GM18861 (cell line): ENCODE measurements around the gene GALK1.

Experiments
- ATAC-seq: cut with Tn5 transposase; IDR thresholded peaks from one replicate; pipeline ENCODE4 v1.9.1; 2021; ENCODE audit not compliant: unreplicated experiment

The GALK1 gene

GRCh38 chr17:75751676-75752404 is 13.2 kb downstream of the GALK1 start:
- ATAC-seq: no peak

DNA sequence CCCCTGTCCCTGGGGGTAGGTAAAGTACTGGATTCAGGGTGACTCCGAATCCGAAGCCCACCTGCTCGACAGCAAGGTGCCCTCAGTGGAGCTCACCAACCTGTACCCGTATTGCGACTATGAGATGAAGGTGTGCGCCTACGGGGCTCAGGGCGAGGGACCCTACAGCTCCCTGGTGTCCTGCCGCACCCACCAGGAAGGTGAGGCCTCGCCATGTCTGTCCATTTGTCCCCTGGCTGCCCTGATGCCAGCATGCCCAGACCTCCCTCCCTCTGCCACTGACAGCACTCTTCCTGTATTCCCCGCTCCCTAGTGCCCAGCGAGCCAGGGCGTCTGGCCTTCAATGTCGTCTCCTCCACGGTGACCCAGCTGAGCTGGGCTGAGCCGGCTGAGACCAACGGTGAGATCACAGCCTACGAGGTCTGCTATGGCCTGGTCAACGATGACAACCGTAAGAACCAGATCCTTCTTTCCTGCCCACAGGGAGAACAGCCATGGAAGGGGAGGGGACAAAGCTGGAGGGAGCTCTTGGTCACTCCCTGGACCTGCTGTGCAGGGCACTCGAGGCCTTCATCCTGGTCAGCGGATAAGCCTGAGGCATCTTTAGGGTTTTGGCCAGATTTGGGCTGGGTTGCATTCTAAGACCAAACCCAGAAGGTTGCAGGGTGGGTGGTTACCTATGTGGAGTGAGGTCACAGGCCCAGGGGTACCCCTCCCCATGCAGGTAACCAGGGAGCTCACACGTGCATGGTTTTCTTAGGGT is 14.2 kb downstream of the GALK1 start:
- ATAC-seq: no peak

DNA sequence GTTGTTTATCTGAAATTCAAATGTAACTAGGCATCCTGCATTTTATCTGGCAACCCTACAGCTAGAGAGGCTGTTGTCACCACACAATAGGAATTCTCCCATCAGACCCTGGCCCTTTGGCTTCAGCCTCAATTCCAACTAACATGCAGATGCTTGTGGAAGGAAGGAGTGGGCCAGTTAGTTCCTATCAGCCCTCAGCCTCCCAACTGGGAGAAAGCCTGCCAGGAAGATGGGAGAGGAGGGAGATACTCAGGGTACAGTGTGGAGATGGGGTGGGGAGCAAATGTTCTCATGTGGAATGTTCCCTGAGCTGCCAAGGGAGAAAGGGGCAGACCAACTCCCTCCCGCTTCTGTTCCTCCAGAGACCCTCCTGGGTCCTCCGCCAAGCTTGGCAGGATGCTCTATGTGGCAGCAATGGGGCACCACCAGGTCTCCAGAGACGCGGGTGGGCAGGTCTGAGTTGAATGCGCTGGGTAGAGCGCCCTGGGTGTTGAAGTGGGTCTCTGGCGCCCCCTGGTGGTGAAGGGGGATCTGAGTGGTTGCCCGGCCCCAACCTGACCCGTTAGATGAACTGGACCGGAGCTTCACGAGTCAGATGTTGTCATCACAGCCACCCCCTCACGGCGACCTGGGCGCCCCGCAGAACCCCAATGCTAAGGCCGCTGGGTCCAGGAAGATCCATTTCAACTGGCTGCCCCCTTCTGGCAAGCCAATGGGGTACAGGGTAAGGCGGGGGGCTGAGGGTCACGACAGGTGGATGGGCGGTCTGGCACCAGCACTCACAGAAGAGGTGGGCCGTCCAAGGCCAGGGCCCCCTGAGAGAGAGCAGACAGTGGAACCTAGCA is 15.2 kb downstream of the GALK1 start:
- no peak for ATAC-seq

DNA sequence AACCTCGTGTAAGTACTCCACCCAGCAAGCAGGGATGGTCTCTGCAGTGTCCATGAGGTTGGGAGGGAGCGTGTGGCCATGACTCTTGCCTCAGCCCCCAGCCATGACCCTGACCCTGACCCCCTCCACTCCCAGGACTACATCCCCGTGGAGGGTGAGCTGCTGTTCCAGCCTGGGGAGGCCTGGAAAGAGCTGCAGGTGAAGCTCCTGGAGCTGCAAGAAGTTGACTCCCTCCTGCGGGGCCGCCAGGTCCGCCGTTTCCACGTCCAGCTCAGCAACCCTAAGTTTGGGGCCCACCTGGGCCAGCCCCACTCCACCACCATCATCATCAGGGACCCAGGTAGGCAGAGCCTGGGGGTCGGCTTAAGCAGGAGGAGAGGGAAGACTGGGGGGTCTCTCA is 16.3 kb downstream of the GALK1 start:
- no peak for ATAC-seq

GRCh38 chr17:75743625-75744206 is 21.3 kb downstream of the GALK1 start:
- no peak for ATAC-seq

GRCh38 chr17:75742337-75742736 is 22.7 kb downstream of the GALK1 start:
- no peak for ATAC-seq

DNA sequence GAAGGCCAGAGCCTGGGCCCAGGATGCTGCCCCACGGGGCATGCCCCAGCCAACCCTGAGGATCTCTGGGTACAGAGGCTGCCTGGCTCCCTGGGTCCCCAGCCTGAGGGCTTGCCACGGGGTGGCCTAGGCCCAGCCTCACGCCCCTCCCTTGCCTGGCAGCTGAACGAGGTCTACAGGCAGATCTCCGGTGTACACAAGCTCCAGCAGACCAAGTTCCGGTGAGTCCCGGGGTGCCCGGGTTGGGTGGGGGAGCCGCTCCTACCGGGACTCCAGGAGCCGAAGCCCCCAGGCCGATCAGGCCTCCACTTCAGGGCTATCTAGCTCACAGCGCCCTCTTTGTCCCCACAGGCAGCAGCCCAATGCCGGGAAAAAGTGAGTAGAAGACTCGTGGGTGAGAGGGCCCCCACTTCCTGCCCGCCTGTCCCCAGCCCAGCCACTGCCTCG is 24.3 kb downstream of the GALK1 start:
- ATAC-seq: no peak

- no peak for ATAC-seq
Measured at GRCh38 chr17:75740215-75740614, 24.8 kb downstream of the GALK1 start.

- no peak for ATAC-seq
Measured at GRCh38 chr17:75739801-75740200, 25.2 kb downstream of the GALK1 start.

DNA sequence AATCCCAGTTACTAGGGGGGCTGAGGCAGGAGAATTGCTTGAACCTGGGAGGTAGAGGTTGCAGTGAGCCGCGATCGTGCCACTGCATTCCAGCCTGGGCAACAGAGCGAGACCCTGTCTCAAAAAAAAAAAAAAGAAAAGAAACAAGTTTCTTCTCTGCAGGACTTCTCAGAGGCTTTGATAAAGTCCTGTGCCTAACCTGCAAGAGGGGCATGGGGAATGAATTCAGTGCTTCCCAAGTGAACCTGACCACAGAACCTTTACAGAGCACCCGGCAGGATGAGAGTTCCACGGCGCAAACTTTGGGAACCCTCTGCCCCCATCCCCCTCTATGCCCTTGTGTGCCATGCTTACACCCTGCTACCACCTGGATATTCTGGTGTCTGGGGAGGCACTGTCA is 25.8 kb downstream of the GALK1 start:
- no peak for ATAC-seq

DNA sequence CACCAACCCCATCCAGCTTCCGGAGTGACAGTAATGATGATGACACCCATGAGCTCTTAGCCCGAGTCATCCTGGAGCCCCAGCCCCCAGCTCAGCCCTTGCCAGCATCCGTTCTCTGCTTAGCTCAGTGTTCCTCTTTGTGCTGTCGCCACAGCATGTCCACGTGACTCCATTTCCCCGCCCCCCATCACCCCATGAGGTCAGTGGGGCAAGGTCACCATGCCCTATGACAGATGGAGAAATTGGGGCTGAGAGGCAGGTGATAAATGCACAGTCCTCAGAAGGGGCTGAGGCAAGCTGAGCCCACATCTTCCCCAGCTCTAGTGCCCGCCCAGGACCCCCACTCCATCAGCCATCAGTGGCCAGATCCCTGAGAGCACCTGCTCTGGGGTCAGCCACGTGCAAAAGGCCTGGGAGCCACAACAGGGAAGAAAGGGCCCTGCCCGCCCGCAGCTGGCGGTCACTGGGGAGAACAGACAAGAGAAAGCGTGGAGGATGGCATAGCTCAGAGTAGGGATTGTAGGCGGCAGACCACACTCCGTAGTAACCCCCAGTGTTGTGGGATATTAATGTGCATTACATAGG is 26.7 kb downstream of the GALK1 start:
- ATAC-seq: no peak

GRCh38 chr17:75737133-75737962 is 27.6 kb downstream of the GALK1 start:
- ATAC-seq: no peak

- no peak for ATAC-seq
Measured at GRCh38 chr17:75736173-75736835, 28.7 kb downstream of the GALK1 start.

GRCh38 chr17:75734674-75735294 is 30.2 kb downstream of the GALK1 start:
- ATAC-seq: no peak

DNA sequence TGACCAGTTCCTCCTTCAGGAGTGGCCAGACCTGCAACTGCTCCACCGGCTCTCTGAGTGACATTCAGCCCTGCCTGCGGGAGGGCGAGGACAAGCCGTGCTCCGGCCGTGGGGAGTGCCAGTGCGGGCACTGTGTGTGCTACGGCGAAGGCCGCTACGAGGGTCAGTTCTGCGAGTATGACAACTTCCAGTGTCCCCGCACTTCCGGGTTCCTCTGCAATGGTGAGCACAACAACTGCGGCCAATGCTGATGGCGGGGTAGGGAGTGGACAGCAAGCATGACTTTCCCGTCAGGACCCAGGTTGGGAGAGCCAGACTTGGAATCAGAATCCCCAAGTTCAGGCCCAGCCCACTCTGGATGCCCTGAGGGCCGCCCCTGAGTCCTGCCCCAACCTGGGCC is 31.5 kb downstream of the GALK1 start:
- no peak for ATAC-seq

DNA sequence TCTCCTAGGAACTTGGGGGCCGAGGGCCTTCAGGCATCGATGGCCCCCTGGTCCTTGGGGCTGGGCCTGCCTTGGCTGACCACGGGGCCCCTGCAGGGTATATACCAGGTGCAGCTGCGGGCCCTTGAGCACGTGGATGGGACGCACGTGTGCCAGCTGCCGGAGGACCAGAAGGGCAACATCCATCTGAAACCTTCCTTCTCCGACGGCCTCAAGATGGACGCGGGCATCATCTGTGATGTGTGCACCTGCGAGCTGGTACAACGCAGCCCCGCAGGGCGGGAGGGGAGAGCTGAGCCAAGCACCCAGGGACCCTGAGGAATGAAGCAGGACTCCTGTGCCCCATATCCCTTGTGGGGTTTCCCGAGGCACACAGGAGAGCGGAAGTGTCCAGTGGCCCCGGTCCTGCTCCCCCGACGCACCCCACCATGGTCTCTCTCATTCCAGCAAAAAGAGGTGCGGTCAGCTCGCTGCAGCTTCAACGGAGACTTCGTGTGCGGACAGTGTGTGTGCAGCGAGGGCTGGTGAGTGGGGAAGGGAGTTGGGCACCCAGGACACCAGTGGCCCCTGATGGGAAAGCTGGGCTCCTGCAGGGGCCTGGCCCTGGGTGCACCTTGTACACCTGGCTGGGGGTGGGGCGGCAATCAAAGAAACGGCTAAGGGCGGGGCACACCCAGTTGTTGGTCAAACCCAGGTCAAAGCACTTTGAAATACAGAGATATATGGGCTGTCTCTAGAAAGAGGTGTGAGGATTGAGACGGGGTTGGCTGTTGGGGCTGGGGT is 33.1 kb downstream of the GALK1 start:
- no peak for ATAC-seq

- ATAC-seq: no peak
Measured at GRCh38 chr17:75731086-75731715, 33.8 kb downstream of the GALK1 start.

DNA sequence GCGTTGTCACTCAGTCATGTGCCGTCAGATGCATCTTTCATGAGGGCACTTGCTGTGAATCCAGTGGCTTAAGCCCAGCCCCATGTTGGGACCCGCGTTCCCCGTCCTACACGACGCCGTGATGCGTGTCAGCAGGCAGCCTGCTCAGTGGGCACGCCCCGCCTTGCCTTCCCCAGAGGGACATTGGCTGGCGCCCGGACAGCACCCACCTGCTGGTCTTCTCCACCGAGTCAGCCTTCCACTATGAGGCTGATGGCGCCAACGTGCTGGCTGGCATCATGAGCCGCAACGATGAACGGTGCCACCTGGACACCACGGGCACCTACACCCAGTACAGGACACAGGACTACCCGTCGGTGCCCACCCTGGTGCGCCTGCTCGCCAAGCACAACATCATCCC is 34.9 kb downstream of the GALK1 start:
- ATAC-seq: no peak
